Panc1 (cell line): Measurements from ENCODE around the gene ALKBH3.

Source experiments
- POLR2AphosphoS5 ChIP-seq: IDR thresholded peaks from 2 replicates; pipeline ENCODE4 v1.6.1; 2012; ENCODE audit warnings: mild to moderate bottlenecking, low read depth, low read length, moderate library complexity
- TF ChIP-seq, protein P1 (sequence below): fragments of 450-650 bp; IDR thresholded peaks from 2 replicates; pipeline ENCODE4 v1.5.1; 2017; ENCODE audit warnings: mild to moderate bottlenecking

DNA sequence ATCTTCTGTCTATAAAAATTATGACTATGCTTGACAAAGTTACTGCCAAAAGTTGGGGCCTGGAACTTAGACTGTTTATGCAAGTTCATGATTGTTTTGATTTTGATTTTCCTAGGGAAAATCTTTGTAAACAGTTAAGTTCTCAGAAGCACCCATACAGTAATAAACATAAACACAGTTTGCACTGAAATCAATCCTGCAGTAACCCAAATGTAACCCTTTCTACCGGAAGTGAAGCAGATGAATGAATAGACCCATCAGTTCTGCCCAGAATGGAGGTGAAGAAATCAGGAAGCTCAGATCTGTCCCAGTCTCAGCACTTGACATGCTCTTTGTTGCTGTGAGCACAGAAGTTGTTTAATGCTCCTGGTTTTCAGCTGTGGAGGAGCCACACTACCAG is 37.2 kb downstream of the ALKBH3 start:
- TF ChIP-seq, protein P1, sequence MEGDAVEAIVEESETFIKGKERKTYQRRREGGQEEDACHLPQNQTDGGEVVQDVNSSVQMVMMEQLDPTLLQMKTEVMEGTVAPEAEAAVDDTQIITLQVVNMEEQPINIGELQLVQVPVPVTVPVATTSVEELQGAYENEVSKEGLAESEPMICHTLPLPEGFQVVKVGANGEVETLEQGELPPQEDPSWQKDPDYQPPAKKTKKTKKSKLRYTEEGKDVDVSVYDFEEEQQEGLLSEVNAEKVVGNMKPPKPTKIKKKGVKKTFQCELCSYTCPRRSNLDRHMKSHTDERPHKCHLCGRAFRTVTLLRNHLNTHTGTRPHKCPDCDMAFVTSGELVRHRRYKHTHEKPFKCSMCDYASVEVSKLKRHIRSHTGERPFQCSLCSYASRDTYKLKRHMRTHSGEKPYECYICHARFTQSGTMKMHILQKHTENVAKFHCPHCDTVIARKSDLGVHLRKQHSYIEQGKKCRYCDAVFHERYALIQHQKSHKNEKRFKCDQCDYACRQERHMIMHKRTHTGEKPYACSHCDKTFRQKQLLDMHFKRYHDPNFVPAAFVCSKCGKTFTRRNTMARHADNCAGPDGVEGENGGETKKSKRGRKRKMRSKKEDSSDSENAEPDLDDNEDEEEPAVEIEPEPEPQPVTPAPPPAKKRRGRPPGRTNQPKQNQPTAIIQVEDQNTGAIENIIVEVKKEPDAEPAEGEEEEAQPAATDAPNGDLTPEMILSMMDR: no peak
- no peak for TF ChIP-seq POLR2AphosphoS5
